CD4-positive, CD25-positive, alpha-beta regulatory T cell (primary cell): ENCODE data around the gene CNTNAP2. TPM values are rescaled to one million over a fixed set of nuclear protein-coding genes. Genes with fewer than 3 reads are reported as not detected.

Source experiments
- ATAC-seq, 2 donors: fragments of 150-1000 bp; cut with Tn5 transposase; one replicate each; pipeline ENCODE4 v1.10.0; 2021; ENCODE audit warnings: low read depth in 2 of 2, moderate number of reproducible peaks in 2 of 2, moderate library complexity in 1 of 2
- DNase-seq, 3 donors: peaks; one replicate each; pipeline versions ENCODE4 v3.0.0 to v3.0.0-alpha.2; 2012 to 2022; ENCODE audit warnings: mixed read lengths in 1 of 3
- H3K27ac ChIP-seq: one replicate; pipeline ENCODE4 v1.7.0; 2013; ENCODE audit warnings: mild to moderate bottlenecking, low read length; ENCODE audit not compliant: insufficient read depth, poor library complexity, severe bottlenecking
- H3K27me3 ChIP-seq: one replicate; pipeline ENCODE4 v1.7.0; 2013; ENCODE audit warnings: low read length; ENCODE audit not compliant: control insufficient read depth, insufficient read depth
- H3K36me3 ChIP-seq: one replicate; pipeline ENCODE4 v1.7.0; 2013; ENCODE audit warnings: mild to moderate bottlenecking, low read length, moderate library complexity; ENCODE audit not compliant: control insufficient read depth, insufficient read depth
- H3K4me1 ChIP-seq: 2 replicates; pipeline ENCODE4 v1.7.0; 2013; ENCODE audit warnings: mild to moderate bottlenecking, low read length; ENCODE audit not compliant: insufficient read depth, control insufficient read depth, poor library complexity, severe bottlenecking
- H3K4me3 ChIP-seq: one replicate; pipeline ENCODE4 v1.7.0; 2013; ENCODE audit warnings: low read depth, mild to moderate bottlenecking, low read length, moderate library complexity
- H3K9me3 ChIP-seq, 2 experiments: 1 replicate in 1 of 2; 2 replicates in 1 of 2; pipeline ENCODE4 v1.7.0; 2013; ENCODE audit warnings: low read length in 2 of 2, mild to moderate bottlenecking in 1 of 2, moderate library complexity in 1 of 2; ENCODE audit not compliant: control insufficient read depth in 2 of 2
- H3K27ac Mint-ChIP-seq, 3 donors: one replicate each; pipeline ENCODE4 v1.8.0; 2020 to 2022; ENCODE audit warnings: mild to moderate bottlenecking in 3 of 3, mixed read lengths in 3 of 3, moderate library complexity in 2 of 3
- H3K27me3 Mint-ChIP-seq: one replicate; pipeline ENCODE4 v1.8.0; 2022; ENCODE audit warnings: mild to moderate bottlenecking, mixed read lengths
- H3K36me3 Mint-ChIP-seq: one replicate; pipeline ENCODE4 v1.8.0; 2020; ENCODE audit warnings: mixed read lengths
- H3K4me1 Mint-ChIP-seq, 4 donors: one replicate each; pipeline ENCODE4 v1.8.0; 2020 to 2022; ENCODE audit warnings: mixed read lengths in 4 of 4, mild to moderate bottlenecking in 1 of 4
- H3K4me3 Mint-ChIP-seq, 4 donors: one replicate each; pipeline ENCODE4 v1.8.0; 2020 to 2022; ENCODE audit warnings: mild to moderate bottlenecking in 4 of 4, mixed read lengths in 4 of 4, moderate library complexity in 3 of 4
- H3K9me3 Mint-ChIP-seq, 7 donors: one replicate each; pipeline ENCODE4 v1.8.0; 2020 to 2022; ENCODE audit warnings: mixed read lengths in 7 of 7, mild to moderate bottlenecking in 3 of 7, moderate library complexity in 2 of 7
- polyA plus RNA-seq, 4 donors: library from polyadenylated mRNA; unstranded; fragments of 300-500 nt; fragmentation: Illumina TruSeq; gene quantifications; one replicate each; pipeline ENCODE4 v1.2.3, GENCODE V29; 2021
- total RNA-seq: library from RNA; stranded (reverse); gene quantifications from one replicate; pipeline ENCODE4 v1.2.3, GENCODE V29; 2022

Gene CNTNAP2
- total and polyA plus RNA-seq, 5 donors from 2014 or later = 0.02 to 0.15 TPM; not detected in 3

GRCh38 chr7:147452816-147453215 lies 1336.2 kb downstream of the CNTNAP2 start:
- Mint-ChIP-seq H3K4me1 (no peaks in the 10 kb centered on the region), H3K36me3 (no peaks in the 10 kb centered on the region), H3K27ac (no peak overlapping the region), H3K4me3 (no peak overlapping the region), H3K27me3 (no peaks in the 10 kb centered on the region), H3K9me3 (peaks cover 0 to 8% (median 4%) of the 10 kb centered on the region in 7 donors)
- no peaks in the 10 kb centered on the region for H3K36me3 ChIP-seq
- no peaks in the 10 kb centered on the region for H3K27me3 ChIP-seq
- no peak for ATAC-seq
- no peak overlapping the region for H3K4me3 ChIP-seq
- no peaks in the 10 kb centered on the region for H3K4me1 ChIP-seq
- no peak for DNase-seq
- H3K27ac ChIP-seq = no peak overlapping the region
- H3K9me3 ChIP-seq = peaks cover 0 to 3% of the 10 kb centered on the region in 2 experiments

GRCh38 chr7:147465223-147465622 lies 1348.6 kb downstream of the CNTNAP2 start:
- no peak overlapping the region for H3K4me3 ChIP-seq
- Mint-ChIP-seq H3K4me1 (peaks cover 0 to 5% (median 0%) of the 10 kb centered on the region in 4 donors), H3K27ac (no peak overlapping the region), H3K4me3 (no peak overlapping the region), H3K36me3 (no peaks in the 10 kb centered on the region), H3K27me3 (no peaks in the 10 kb centered on the region), H3K9me3 (peaks cover 2 to 14% (median 7%) of the 10 kb centered on the region in 7 donors)
- no peaks in the 10 kb centered on the region for H3K36me3 ChIP-seq
- no peaks in the 10 kb centered on the region for H3K4me1 ChIP-seq
- peaks cover 0 to 5% of the 10 kb centered on the region in 2 experiments for H3K9me3 ChIP-seq
- H3K27ac ChIP-seq = no peak overlapping the region
- ATAC-seq = no peak
- DNase-seq = no peak
- H3K27me3 ChIP-seq = no peaks in the 10 kb centered on the region

- Histone ChIP-seq H3K36me3 (no peaks in the 10 kb centered on the region), H3K27ac (no peak overlapping the region), H3K4me3 (no peak overlapping the region), H3K4me1 (no peaks in the 10 kb centered on the region), H3K9me3 (no peaks in the 10 kb centered on the region), H3K27me3 (no peaks in the 10 kb centered on the region)
- Mint-ChIP-seq H3K27ac (no peak overlapping the region), H3K36me3 (no peaks in the 10 kb centered on the region), H3K9me3 (peaks cover 2 to 16% (median 9%) of the 10 kb centered on the region in 7 donors), H3K27me3 (no peaks in the 10 kb centered on the region), H3K4me3 (no peak overlapping the region), H3K4me1 (no peaks in the 10 kb centered on the region)
- no peak for DNase-seq
- no peak for ATAC-seq
Measured at GRCh38 chr7:147472556-147472955, 1356.0 kb downstream of the CNTNAP2 start.

DNA sequence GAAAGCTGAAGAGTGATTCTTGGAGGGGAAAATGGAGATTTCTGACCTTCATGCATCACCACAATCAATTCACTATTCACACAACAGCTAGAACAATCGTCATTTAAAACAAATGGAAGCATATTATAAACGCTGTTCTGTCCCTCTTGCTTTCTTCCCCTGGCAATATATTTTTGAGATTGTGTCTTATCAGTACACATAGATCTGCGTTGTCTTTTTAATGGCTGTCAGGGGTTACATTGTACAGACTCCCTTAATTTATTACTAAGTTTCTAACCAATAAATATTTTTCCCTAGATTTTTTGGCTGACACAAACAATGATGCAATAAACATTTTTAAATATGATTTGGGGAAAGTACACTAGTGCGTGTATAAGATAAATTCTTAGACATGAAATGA lies 1358.3 kb downstream of the CNTNAP2 start:
- Histone ChIP-seq H3K27ac (no peak overlapping the region), H3K36me3 (no peaks in the 10 kb centered on the region), H3K27me3 (no peaks in the 10 kb centered on the region), H3K4me1 (no peaks in the 10 kb centered on the region), H3K4me3 (no peak overlapping the region), H3K9me3 (no peaks in the 10 kb centered on the region)
- H3K9me3 Mint-ChIP-seq = peaks cover 4 to 15% (median 12%) of the 10 kb centered on the region in 7 donors
- no peaks in the 10 kb centered on the region for H3K4me1 Mint-ChIP-seq
- no peak overlapping the region for H3K4me3 Mint-ChIP-seq
- no peak overlapping the region for H3K27ac Mint-ChIP-seq
- no peak for DNase-seq
- H3K27me3 Mint-ChIP-seq = no peaks in the 10 kb centered on the region
- no peaks in the 10 kb centered on the region for H3K36me3 Mint-ChIP-seq
- ATAC-seq = no peak

GRCh38 chr7:147477526-147477925 lies 1360.9 kb downstream of the CNTNAP2 start:
- no peak overlapping the region for H3K27ac Mint-ChIP-seq
- no peaks in the 10 kb centered on the region for H3K27me3 ChIP-seq

DNA sequence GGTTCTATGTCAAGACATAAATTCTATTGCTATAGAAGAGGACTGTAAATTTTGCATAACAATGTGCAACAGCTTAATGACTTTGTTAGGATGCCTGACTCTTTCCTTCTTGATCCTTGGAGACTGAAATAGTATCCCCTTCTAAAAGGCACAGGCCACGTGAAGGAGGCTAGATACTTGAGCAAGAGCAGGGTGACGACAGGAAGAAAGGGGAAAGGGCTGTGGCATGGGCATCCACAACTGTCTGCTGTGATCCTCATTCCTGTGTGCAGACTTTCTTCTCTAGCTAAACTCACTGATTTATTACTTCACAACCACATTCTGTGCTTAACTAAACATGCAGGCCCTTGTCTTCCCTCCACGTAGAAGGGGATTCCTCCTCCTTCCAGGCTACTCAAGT lies 1362.2 kb downstream of the CNTNAP2 start:
- Mint-ChIP-seq H3K27me3 (no peaks in the 10 kb centered on the region), H3K27ac (no peak overlapping the region), H3K36me3 (no peaks in the 10 kb centered on the region), H3K9me3 (peaks cover under 1 to 7% (median 3%) of the 10 kb centered on the region in 7 donors), H3K4me1 (no peaks in the 10 kb centered on the region), H3K4me3 (no peak overlapping the region)
- Histone ChIP-seq H3K27ac (no peak overlapping the region), H3K27me3 (no peaks in the 10 kb centered on the region), H3K4me3 (no peak overlapping the region), H3K4me1 (no peaks in the 10 kb centered on the region), H3K36me3 (no peaks in the 10 kb centered on the region), H3K9me3 (no peaks in the 10 kb centered on the region)
- ATAC-seq (no peak), DNase-seq (no peak)

More at GRCh38 chr7:147477526-147477925, 1360.9 kb downstream of the CNTNAP2 start:
- ATAC-seq = no peak
- Mint-ChIP-seq H3K9me3 (peaks cover 1 to 9% (median 6%) of the 10 kb centered on the region in 7 donors), H3K4me1 (no peaks in the 10 kb centered on the region), H3K4me3 (no peak overlapping the region), H3K36me3 (no peaks in the 10 kb centered on the region), H3K27me3 (no peaks in the 10 kb centered on the region)
- no peak for DNase-seq
- Histone ChIP-seq H3K27ac (no peak overlapping the region), H3K4me1 (no peaks in the 10 kb centered on the region), H3K9me3 (no peaks in the 10 kb centered on the region), H3K36me3 (no peaks in the 10 kb centered on the region), H3K4me3 (no peak overlapping the region)

- DNase-seq = no peak
- Histone ChIP-seq H3K9me3 (peaks cover 0 to 3% of the 10 kb centered on the region in 2 experiments), H3K36me3 (no peaks in the 10 kb centered on the region), H3K4me3 (no peak overlapping the region), H3K27me3 (no peaks in the 10 kb centered on the region), H3K27ac (no peak overlapping the region), H3K4me1 (no peaks in the 10 kb centered on the region)
- Mint-ChIP-seq H3K27me3 (no peaks in the 10 kb centered on the region), H3K4me3 (no peak overlapping the region), H3K27ac (no peak overlapping the region), H3K4me1 (no peaks in the 10 kb centered on the region), H3K9me3 (peaks cover 0 to 14% (median 7%) of the 10 kb centered on the region in 7 donors), H3K36me3 (no peaks in the 10 kb centered on the region)
- no peak for ATAC-seq
Measured at GRCh38 chr7:147483634-147484292, 1367.2 kb downstream of the CNTNAP2 start.

- ATAC-seq (no peak), DNase-seq (no peak)
- no peaks in the 10 kb centered on the region for H3K4me1 ChIP-seq
- H3K27me3 ChIP-seq = no peaks in the 10 kb centered on the region
- Mint-ChIP-seq H3K4me3 (no peak overlapping the region), H3K27ac (no peak overlapping the region), H3K4me1 (no peaks in the 10 kb centered on the region), H3K27me3 (no peaks in the 10 kb centered on the region), H3K9me3 (peaks cover 0 to 13% (median 7%) of the 10 kb centered on the region in 7 donors), H3K36me3 (no peaks in the 10 kb centered on the region)
- H3K27ac ChIP-seq = no peak overlapping the region
- no peaks in the 10 kb centered on the region for H3K36me3 ChIP-seq
- H3K4me3 ChIP-seq = no peak overlapping the region
- H3K9me3 ChIP-seq = peaks cover 0 to 3% of the 10 kb centered on the region in 2 experiments
Measured at GRCh38 chr7:147485660-147486210, 1369.1 kb downstream of the CNTNAP2 start.
